Esophagus muscularis mucosa (tissue), 4 donors: ENCODE results near the gene RTL9. TPM values are rescaled to one million over a fixed set of nuclear protein-coding genes. Genes with fewer than 3 reads are reported as not detected.

ENCODE experiments used
- DNase-seq: peaks from one replicate; pipeline ENCODE4 v3.0.0-alpha.2; 2017; ENCODE audit errors: extremely low spot score
- H3K27ac ChIP-seq, 4 donors: fragments of 200-600 bp; sonication (generic); replicated peaks in 1 of 4; 1 replicate in 3 of 4; 2 replicates in 1 of 4; pipeline ENCODE4 v1.5.1; 2016 to 2019; ENCODE audit warnings: mild to moderate bottlenecking in 1 of 4
- H3K27me3 ChIP-seq, 4 donors: fragments of 200-600 bp; sonication (generic); one replicate each; pipeline versions ENCODE4 v1.5.1 to v1.6.0; 2016 to 2019
- H3K36me3 ChIP-seq, 4 donors: fragments of 200-600 bp; sonication (generic); one replicate each; pipeline ENCODE4 v1.5.1; 2016 to 2019
- H3K4me1 ChIP-seq, 4 donors: fragments of 200-600 bp; sonication (generic); one replicate each; pipeline ENCODE4 v1.5.1; 2016 to 2019
- H3K4me3 ChIP-seq, 4 donors: fragments of 200-600 bp; sonication (generic); 1 replicate in 2 of 4; 2 replicates in 2 of 4; pipeline ENCODE4 v1.5.1; 2016 to 2019; ENCODE audit warnings: mild to moderate bottlenecking in 4 of 4, moderate library complexity in 1 of 4
- H3K9me3 ChIP-seq, 4 donors: fragments of 200-600 bp; sonication (generic); 1 replicate in 3 of 4; 2 replicates in 1 of 4; pipeline ENCODE4 v1.5.1; 2016 to 2019
- CTCF ChIP-seq, 3 experiments: fragments of 200-600 bp in 2 of 3; fragments of 450-650 bp in 1 of 3; sonication (generic) in 2 of 3; IDR thresholded peaks; one replicate each; pipeline ENCODE4 v1.5.1; 2017 to 2019; ENCODE audit warnings: antibody characterized with exemption in 3 of 3, mild to moderate bottlenecking in 2 of 3, moderate library complexity in 1 of 3
- EP300 ChIP-seq: sonication (generic); formaldehyde crosslinking; IDR thresholded peaks from one replicate; pipeline ENCODE4 v1.6.1; 2017; ENCODE audit warnings: antibody characterized with exemption
- POLR2A ChIP-seq: fragments of 450-650 bp; IDR thresholded peaks from one replicate; pipeline ENCODE4 v1.6.1; 2017; ENCODE audit warnings: antibody characterized with exemption, moderate library complexity, mild to moderate bottlenecking, low read depth
- POLR2AphosphoS5 ChIP-seq, 2 donors: sonication (generic); formaldehyde crosslinking; IDR thresholded peaks; one replicate each; pipeline ENCODE4 v1.6.1; 2017; ENCODE audit warnings: antibody characterized with exemption in 2 of 2
- WGBS: methylation state at CpG from one replicate; pipeline ENCODE4 v1.1.5; 2018; 5-methylcytosine and 5-hydroxymethylcytosine counted together
- intact Hi-C: fragments of 100-400 bp; cut with DNase I; formaldehyde crosslinking; loops from one replicate; pipeline ENCODE4 v1.15.1; 2023
- total RNA-seq, 4 donors: library from RNA; depleted of rRNA; stranded (reverse); fragments of >200 nt; gene quantifications; one replicate each; pipeline versions ENCODE4 v1.1.0 to v1.2.1, GENCODE V29; 2016

RTL9 gene
- total RNA-seq, 4 donors from 2014 or later, result 0.06 to 0.17 (median 0.06) TPM; not detected in 1

- no peak for DNase-seq
- 26% methylated on average over 4 of the region's 4 CpGs for WGBS
- Histone ChIP-seq H3K9me3 (no peaks in the 10 kb centered on the region), H3K27me3 (no peaks in the 10 kb centered on the region), H3K36me3 (no peaks in the 10 kb centered on the region), H3K4me3 (peak overlapping the region; percentile 65 to 81 (median 75)), H3K4me1 (peaks cover 0 to 11% (median 6%) of the 10 kb centered on the region in 4 donors), H3K27ac (peak overlapping the region; percentile 47 to 84 (median 76))
- TF ChIP-seq POLR2AphosphoS5 (IDR thresholded peaks at IDR 0.05), result no peak
- TF ChIP-seq CTCF (IDR thresholded peaks at IDR 0.05), result no peak
- TF ChIP-seq POLR2A, result no peak
- TF ChIP-seq EP300, result no peak
- intact Hi-C loops, result no loop called here
Observed at GRCh38 chrX:110318664-110318968, 40.0 kb upstream of the RTL9 start.

- H3K27ac ChIP-seq, result no peak overlapping the region
- H3K36me3 ChIP-seq, result no peaks in the 10 kb centered on the region
- DNase-seq, result no peak
- peaks cover 0 to 9% (median 6%) of the 10 kb centered on the region in 4 donors for H3K4me1 ChIP-seq
- TF ChIP-seq CTCF (IDR thresholded peaks at IDR 0.05) (no peak), POLR2AphosphoS5 (IDR thresholded peaks at IDR 0.05) (no peak), EP300 (no peak), POLR2A (no peak)
- H3K4me3 ChIP-seq, result no peak overlapping the region
- no peaks in the 10 kb centered on the region for H3K27me3 ChIP-seq
- intact Hi-C loops, result no loop called here
- 38% methylated on average over 3 of the region's 3 CpGs for WGBS
- peaks cover 0 to under 1% (median 0%) of the 10 kb centered on the region in 4 donors for H3K9me3 ChIP-seq
Observed at GRCh38 chrX:110320381-110320987, 38.2 kb upstream of the RTL9 start.

- TF ChIP-seq EP300 (no peak), POLR2A (no peak), CTCF (IDR thresholded peaks at IDR 0.05) (no peak), POLR2AphosphoS5 (IDR thresholded peaks at IDR 0.05) (no peak)
- H3K27ac ChIP-seq, result no peak overlapping the region
- H3K4me3 ChIP-seq, result no peak overlapping the region
- intact Hi-C loops, result no loop called here
- no peak for DNase-seq
- H3K4me1 ChIP-seq, result peaks cover 0 to 6% (median 4%) of the 10 kb centered on the region in 4 donors
- no peaks in the 10 kb centered on the region for H3K27me3 ChIP-seq
- peaks cover 0 to 6% (median 0%) of the 10 kb centered on the region in 4 donors for H3K9me3 ChIP-seq
- no peaks in the 10 kb centered on the region for H3K36me3 ChIP-seq
Observed at GRCh38 chrX:110321081-110321480, 37.6 kb upstream of the RTL9 start.

GRCh38 chrX:110321670-110322069, 37.0 kb upstream of the RTL9 start:
- no peaks in the 10 kb centered on the region for H3K27me3 ChIP-seq
- no peak overlapping the region for H3K4me3 ChIP-seq
- H3K9me3 ChIP-seq, result peaks cover 0 to 11% (median 0%) of the 10 kb centered on the region in 4 donors
- peaks cover 0 to under 1% (median under 1%) of the 10 kb centered on the region in 4 donors for H3K4me1 ChIP-seq
- no peak overlapping the region for H3K27ac ChIP-seq
- no peak for DNase-seq
- 58% methylated on average over 3 of the region's 3 CpGs for WGBS
- no peaks in the 10 kb centered on the region for H3K36me3 ChIP-seq
- intact Hi-C loops, result no loop called here
- TF ChIP-seq EP300 (no peak), POLR2AphosphoS5 (IDR thresholded peaks at IDR 0.05) (no peak), CTCF (IDR thresholded peaks at IDR 0.05) (no peak), POLR2A (no peak)

- H3K36me3 ChIP-seq, result no peaks in the 10 kb centered on the region
- no peak overlapping the region for H3K4me3 ChIP-seq
- no peak for TF ChIP-seq CTCF (IDR thresholded peaks at IDR 0.05)
- TF ChIP-seq POLR2A, result no peak
- no peak for TF ChIP-seq EP300
- no peak for TF ChIP-seq POLR2AphosphoS5 (IDR thresholded peaks at IDR 0.05)
- intact Hi-C loops, result no loop called here
- H3K4me1 ChIP-seq, result no peaks in the 10 kb centered on the region
- WGBS, result 57% methylated on average over 4 of the region's 4 CpGs
- H3K27ac ChIP-seq, result no peak overlapping the region
- H3K27me3 ChIP-seq, result no peaks in the 10 kb centered on the region
- peaks cover 0 to 15% (median 0%) of the 10 kb centered on the region in 4 donors for H3K9me3 ChIP-seq
- DNase-seq, result no peak
Observed at GRCh38 chrX:110322603-110323002, 36.0 kb upstream of the RTL9 start.
